Measurements from ENCODE around the gene LIMS2.

LIMS2 gene

GRCh38 chr2:127630096-127630863 lies 45.0 kb downstream of the LIMS2 start:
- no peak overlapping the region for H2AFZ ChIP-seq (ENCODE audit: low read depth, low read length)
- no peaks in the 10 kb centered on the region for H3K79me2 ChIP-seq (ENCODE audit: low read length)
- no peaks in the 10 kb centered on the region for H3K36me3 ChIP-seq (replicated peaks; ENCODE audit: low read depth, low read length)
- no peak overlapping the region for H3K9ac ChIP-seq (ENCODE audit: low read length)
- H3K4me3 ChIP-seq (ENCODE audit: low read length): no peak overlapping the region
- no peaks in the 10 kb centered on the region for H3K9me3 ChIP-seq (ENCODE audit: insufficient read depth, low read length)
- no peaks in the 10 kb centered on the region for H4K20me1 ChIP-seq (ENCODE audit: insufficient read depth, low read length)
- H3K4me1 ChIP-seq (ENCODE audit: low read length): peaks cover 14% of the 10 kb centered on the region
- TF ChIP-seq CTCF (IDR thresholded peaks at IDR 0.05; ENCODE audit: low read depth, low read length) (no peak), EZH2phosphoT487 (IDR thresholded peaks at IDR 0.05; ENCODE audit: low read depth) (no peak)
- no peak overlapping the region for H3K4me2 ChIP-seq (ENCODE audit: low read length)
- H3K27me3 ChIP-seq (ENCODE audit: low read depth, low read length): no peaks in the 10 kb centered on the region
- no peak overlapping the region for H3K27ac ChIP-seq (ENCODE audit: low read length)

- H3K4me2 ChIP-seq (ENCODE audit: low read length): no peak overlapping the region
- H4K20me1 ChIP-seq (ENCODE audit: insufficient read depth, low read length): no peaks in the 10 kb centered on the region
- no peak overlapping the region for H3K27ac ChIP-seq (ENCODE audit: low read length)
- no peaks in the 10 kb centered on the region for H3K9me3 ChIP-seq (ENCODE audit: insufficient read depth, low read length)
- no peaks in the 10 kb centered on the region for H3K79me2 ChIP-seq (ENCODE audit: low read length)
- TF ChIP-seq CTCF (IDR thresholded peaks at IDR 0.05; ENCODE audit: low read depth, low read length): no peak
- TF ChIP-seq EZH2phosphoT487 (IDR thresholded peaks at IDR 0.05; ENCODE audit: low read depth): no peak
- H3K9ac ChIP-seq (ENCODE audit: low read length): no peak overlapping the region
- no peak overlapping the region for H3K4me3 ChIP-seq (ENCODE audit: low read length)
- H3K4me1 ChIP-seq (ENCODE audit: low read length): peaks cover 14% of the 10 kb centered on the region
- no peaks in the 10 kb centered on the region for H3K27me3 ChIP-seq (ENCODE audit: low read depth, low read length)
- no peaks in the 10 kb centered on the region for H3K36me3 ChIP-seq (replicated peaks; ENCODE audit: low read depth, low read length)
- H2AFZ ChIP-seq (ENCODE audit: low read depth, low read length): no peak overlapping the region
Measured at GRCh38 chr2:127629637-127630036, 45.7 kb downstream of the LIMS2 start.

- H3K27me3 ChIP-seq (ENCODE audit: low read depth, low read length): no peaks in the 10 kb centered on the region
- H3K9ac ChIP-seq (ENCODE audit: low read length): no peak overlapping the region
- no peaks in the 10 kb centered on the region for H3K9me3 ChIP-seq (ENCODE audit: insufficient read depth, low read length)
- H2AFZ ChIP-seq (ENCODE audit: low read depth, low read length): no peak overlapping the region
- no peaks in the 10 kb centered on the region for H4K20me1 ChIP-seq (ENCODE audit: insufficient read depth, low read length)
- H3K4me1 ChIP-seq (ENCODE audit: low read length): peaks cover 14% of the 10 kb centered on the region
- no peak overlapping the region for H3K4me3 ChIP-seq (ENCODE audit: low read length)
- H3K79me2 ChIP-seq (ENCODE audit: low read length): no peaks in the 10 kb centered on the region
- no peak overlapping the region for H3K4me2 ChIP-seq (ENCODE audit: low read length)
- no peak overlapping the region for H3K27ac ChIP-seq (ENCODE audit: low read length)
- H3K36me3 ChIP-seq (replicated peaks; ENCODE audit: low read depth, low read length): no peaks in the 10 kb centered on the region
- TF ChIP-seq CTCF (IDR thresholded peaks at IDR 0.05; ENCODE audit: low read depth, low read length) (no peak), EZH2phosphoT487 (IDR thresholded peaks at IDR 0.05; ENCODE audit: low read depth) (no peak)
Measured at GRCh38 chr2:127628767-127629614, 46.3 kb downstream of the LIMS2 start.

All from OCI-LY3 (cell line).